Measurements from ENCODE around the gene ACTL8.

DNA sequence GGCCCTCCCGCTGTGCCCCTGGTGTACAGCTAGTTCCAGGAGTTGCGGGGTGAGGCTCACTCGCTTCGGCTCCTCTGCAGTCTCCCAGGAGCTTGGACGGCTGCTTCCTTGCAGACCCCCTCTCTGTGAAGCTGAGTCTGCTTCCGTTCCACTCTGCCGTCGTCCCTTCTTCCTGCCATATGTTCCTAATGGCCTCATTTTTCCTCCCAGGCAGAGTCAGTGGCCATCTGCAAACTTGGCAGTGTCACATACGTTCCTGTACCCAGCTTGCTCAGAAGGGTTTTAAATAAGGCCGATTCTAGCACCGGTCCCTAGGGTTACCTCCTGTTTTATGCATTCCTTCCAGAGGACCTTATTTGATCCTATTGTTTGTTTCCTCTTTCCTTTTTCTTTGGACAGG, 21.3 kb downstream of the ACTL8 start:
- TF ChIP-seq, protein P1, sequence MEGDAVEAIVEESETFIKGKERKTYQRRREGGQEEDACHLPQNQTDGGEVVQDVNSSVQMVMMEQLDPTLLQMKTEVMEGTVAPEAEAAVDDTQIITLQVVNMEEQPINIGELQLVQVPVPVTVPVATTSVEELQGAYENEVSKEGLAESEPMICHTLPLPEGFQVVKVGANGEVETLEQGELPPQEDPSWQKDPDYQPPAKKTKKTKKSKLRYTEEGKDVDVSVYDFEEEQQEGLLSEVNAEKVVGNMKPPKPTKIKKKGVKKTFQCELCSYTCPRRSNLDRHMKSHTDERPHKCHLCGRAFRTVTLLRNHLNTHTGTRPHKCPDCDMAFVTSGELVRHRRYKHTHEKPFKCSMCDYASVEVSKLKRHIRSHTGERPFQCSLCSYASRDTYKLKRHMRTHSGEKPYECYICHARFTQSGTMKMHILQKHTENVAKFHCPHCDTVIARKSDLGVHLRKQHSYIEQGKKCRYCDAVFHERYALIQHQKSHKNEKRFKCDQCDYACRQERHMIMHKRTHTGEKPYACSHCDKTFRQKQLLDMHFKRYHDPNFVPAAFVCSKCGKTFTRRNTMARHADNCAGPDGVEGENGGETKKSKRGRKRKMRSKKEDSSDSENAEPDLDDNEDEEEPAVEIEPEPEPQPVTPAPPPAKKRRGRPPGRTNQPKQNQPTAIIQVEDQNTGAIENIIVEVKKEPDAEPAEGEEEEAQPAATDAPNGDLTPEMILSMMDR (IDR thresholded peaks at IDR 0.05), result no peak
- TF ChIP-seq POLR2A (IDR thresholded peaks at IDR 0.05), result no peak
